ENCODE measurements around the gene GRIN2A.

DNA sequence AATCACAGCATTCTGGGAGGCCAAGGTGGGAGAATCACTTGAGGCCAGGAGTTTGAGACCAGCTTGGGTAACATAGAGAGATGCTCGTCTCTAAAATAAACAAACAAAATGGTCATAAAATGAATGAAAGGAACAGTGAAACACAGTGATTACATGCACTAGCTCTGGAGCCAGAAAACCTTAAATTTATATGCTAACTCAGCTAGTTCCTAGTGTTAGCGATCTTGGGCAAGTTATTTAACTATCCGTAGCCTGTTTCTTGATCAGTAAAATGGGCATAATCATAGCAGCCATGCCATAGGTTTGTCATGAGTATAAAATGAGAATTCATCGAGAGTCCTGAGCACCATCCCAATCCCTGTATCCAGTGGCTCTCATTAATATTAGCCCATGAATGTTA lies 271.0 kb downstream of the GRIN2A start:
- TF ChIP-seq, protein P1, sequence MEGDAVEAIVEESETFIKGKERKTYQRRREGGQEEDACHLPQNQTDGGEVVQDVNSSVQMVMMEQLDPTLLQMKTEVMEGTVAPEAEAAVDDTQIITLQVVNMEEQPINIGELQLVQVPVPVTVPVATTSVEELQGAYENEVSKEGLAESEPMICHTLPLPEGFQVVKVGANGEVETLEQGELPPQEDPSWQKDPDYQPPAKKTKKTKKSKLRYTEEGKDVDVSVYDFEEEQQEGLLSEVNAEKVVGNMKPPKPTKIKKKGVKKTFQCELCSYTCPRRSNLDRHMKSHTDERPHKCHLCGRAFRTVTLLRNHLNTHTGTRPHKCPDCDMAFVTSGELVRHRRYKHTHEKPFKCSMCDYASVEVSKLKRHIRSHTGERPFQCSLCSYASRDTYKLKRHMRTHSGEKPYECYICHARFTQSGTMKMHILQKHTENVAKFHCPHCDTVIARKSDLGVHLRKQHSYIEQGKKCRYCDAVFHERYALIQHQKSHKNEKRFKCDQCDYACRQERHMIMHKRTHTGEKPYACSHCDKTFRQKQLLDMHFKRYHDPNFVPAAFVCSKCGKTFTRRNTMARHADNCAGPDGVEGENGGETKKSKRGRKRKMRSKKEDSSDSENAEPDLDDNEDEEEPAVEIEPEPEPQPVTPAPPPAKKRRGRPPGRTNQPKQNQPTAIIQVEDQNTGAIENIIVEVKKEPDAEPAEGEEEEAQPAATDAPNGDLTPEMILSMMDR (optimal IDR thresholded peaks at IDR 0.05 in 1 of 3, IDR thresholded peaks at IDR 0.05 in 1 of 3, conservative IDR thresholded peaks at IDR 0.05 in 1 of 3; ENCODE audit: extremely low read depth in 1 of 3, insufficient read depth in 2 of 3, low read length in 3 of 3) = no peak
- TF ChIP-seq EZH2 (IDR thresholded peaks at IDR 0.05; ENCODE audit: low read length) = no peak

Measured in keratinocyte (primary cell).